Astrocyte (in vitro differentiated cells and primary cell): ENCODE results near the gene SCN3B.

Experiments used
- EZH2 ChIP-seq: IDR thresholded peaks from 2 replicates; pipeline ENCODE4 v1.6.1; 2012; ENCODE audit warnings: mild to moderate bottlenecking, low read length, inconsistent platforms; ENCODE audit not compliant: insufficient read depth
- TF ChIP-seq, protein P1 (sequence below): IDR thresholded peaks from 2 replicates; pipeline ENCODE4 v1.5.1; 2011; ENCODE audit warnings: low read depth, mild to moderate bottlenecking, inconsistent platforms, low read length, moderate library complexity; ENCODE audit not compliant: insufficient read depth

DNA sequence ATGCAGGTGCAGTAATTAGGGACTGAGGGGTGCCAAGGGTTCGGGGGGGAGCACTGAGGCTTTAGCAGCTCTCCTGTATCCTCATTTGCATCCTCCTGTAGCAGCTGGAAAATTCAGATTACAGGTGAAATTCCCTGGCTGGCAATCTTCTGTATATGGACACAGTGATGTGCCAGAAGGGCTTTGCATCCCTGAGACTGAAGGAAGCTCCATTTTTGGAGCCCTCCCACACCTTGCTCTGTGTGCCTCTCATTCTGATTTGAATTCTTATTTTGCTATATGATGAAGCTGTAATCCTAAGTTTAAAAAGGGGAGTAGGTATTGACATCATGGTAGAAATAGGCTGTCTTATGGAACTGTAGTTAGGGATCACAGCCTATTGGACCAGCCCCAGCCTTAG lies 46.6 kb downstream of the SCN3B start:
- TF ChIP-seq, protein P1, sequence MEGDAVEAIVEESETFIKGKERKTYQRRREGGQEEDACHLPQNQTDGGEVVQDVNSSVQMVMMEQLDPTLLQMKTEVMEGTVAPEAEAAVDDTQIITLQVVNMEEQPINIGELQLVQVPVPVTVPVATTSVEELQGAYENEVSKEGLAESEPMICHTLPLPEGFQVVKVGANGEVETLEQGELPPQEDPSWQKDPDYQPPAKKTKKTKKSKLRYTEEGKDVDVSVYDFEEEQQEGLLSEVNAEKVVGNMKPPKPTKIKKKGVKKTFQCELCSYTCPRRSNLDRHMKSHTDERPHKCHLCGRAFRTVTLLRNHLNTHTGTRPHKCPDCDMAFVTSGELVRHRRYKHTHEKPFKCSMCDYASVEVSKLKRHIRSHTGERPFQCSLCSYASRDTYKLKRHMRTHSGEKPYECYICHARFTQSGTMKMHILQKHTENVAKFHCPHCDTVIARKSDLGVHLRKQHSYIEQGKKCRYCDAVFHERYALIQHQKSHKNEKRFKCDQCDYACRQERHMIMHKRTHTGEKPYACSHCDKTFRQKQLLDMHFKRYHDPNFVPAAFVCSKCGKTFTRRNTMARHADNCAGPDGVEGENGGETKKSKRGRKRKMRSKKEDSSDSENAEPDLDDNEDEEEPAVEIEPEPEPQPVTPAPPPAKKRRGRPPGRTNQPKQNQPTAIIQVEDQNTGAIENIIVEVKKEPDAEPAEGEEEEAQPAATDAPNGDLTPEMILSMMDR, result no peak
- TF ChIP-seq EZH2, result no peak
